ENCODE measurements around the gene GTSE1.

Gene GTSE1

DNA sequence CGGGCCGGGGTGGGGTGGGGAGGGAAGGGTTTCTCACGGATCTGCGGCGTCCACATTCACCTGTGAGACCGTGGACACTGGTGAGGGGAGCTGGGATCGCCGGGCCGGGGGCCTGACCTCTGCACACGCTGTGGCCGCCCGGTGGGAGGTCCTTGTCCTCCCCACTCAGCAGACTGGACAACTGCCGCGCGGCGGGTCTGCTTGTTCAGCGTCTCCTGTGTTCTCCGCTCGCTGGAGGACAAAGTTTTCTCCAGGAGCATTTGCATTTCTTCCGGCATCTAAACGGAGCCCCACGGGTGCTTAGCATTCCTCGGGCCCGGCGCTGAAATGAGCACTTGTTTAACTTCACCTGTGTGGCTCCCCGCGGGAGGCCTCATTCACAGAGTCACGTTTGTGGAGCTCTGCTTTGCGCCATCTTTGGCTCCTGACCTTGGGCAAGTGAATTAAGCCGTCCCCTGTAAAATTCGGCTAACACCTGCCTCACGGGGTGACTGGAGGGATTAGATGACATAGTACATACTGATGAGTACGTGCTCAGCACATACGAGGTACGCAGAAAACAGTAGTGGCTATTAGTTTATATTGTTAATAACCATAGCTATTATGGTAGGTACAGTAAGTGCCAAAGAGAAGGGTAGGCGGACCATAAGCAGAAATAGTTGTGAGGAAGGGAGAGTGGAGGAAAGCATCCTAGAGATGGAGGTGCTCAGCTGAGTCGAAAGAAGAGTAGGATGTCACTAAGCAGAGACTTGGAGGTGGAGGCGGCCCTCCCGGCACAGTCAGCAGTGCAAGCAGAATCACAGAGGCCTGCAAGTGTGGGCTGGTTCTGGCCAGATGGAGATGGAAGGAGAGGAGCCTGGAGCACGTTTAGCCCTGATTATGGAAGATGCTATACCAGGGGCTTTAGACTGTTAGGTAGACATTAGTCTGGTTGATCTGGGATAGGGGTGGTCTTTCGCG lies 39.7 kb downstream of the GTSE1 start:
- in situ Hi-C loops (cut with MboI; ENCODE audit: low pct_unique_long_range_greater_than_20kb, low sequenced_read_pairs, unreplicated experiment): no loop called here
- TF ChIP-seq CTCF (IDR thresholded peaks at IDR 0.05; ENCODE audit: extremely low read depth, insufficient read depth, missing control alignments): no peak
- DNase-seq (ENCODE audit: low spot score): no peak

GRCh38 chr22:46337870-46338269 lies 41.2 kb downstream of the GTSE1 start:
- in situ Hi-C loops (cut with MboI; ENCODE audit: low pct_unique_long_range_greater_than_20kb, low sequenced_read_pairs, unreplicated experiment): no loop called here
- no peak for DNase-seq (ENCODE audit: low spot score)
- no peak for TF ChIP-seq CTCF (IDR thresholded peaks at IDR 0.05; ENCODE audit: extremely low read depth, insufficient read depth, missing control alignments)

GRCh38 chr22:46338636-46339035 lies 42.0 kb downstream of the GTSE1 start:
- TF ChIP-seq CTCF (IDR thresholded peaks at IDR 0.05; ENCODE audit: extremely low read depth, insufficient read depth, missing control alignments): no peak
- in situ Hi-C loops (cut with MboI; ENCODE audit: low pct_unique_long_range_greater_than_20kb, low sequenced_read_pairs, unreplicated experiment): no loop called here
- no peak for DNase-seq (ENCODE audit: low spot score)

- in situ Hi-C loops (cut with MboI; ENCODE audit: low pct_unique_long_range_greater_than_20kb, low sequenced_read_pairs, unreplicated experiment): no loop called here
- TF ChIP-seq CTCF (IDR thresholded peaks at IDR 0.05; ENCODE audit: extremely low read depth, insufficient read depth, missing control alignments): no peak
- DNase-seq (ENCODE audit: low spot score): no peak
Observed at GRCh38 chr22:46339956-46340355, 43.3 kb downstream of the GTSE1 start.

- TF ChIP-seq CTCF (IDR thresholded peaks at IDR 0.05; ENCODE audit: extremely low read depth, insufficient read depth, missing control alignments): no peak
- in situ Hi-C loops (cut with MboI; ENCODE audit: low pct_unique_long_range_greater_than_20kb, low sequenced_read_pairs, unreplicated experiment): no loop called here
- no peak for DNase-seq (ENCODE audit: low spot score)
Observed at GRCh38 chr22:46340676-46341075, 44.0 kb downstream of the GTSE1 start.

- no peak for DNase-seq (ENCODE audit: low spot score)
- TF ChIP-seq CTCF (IDR thresholded peaks at IDR 0.05; ENCODE audit: extremely low read depth, insufficient read depth, missing control alignments): no peak
- in situ Hi-C loops (cut with MboI; ENCODE audit: low pct_unique_long_range_greater_than_20kb, low sequenced_read_pairs, unreplicated experiment): no loop called here
Observed at GRCh38 chr22:46346680-46347405, 50.2 kb downstream of the GTSE1 start.

Measured in GM13977 (cell line).